Brain microvascular endothelial cell (primary cell): ENCODE results near the gene ELP1.

Experiments
- DNase-seq: peaks from one replicate; pipeline ENCODE4 v3.0.0-alpha.2; 2020
- H3K27ac ChIP-seq: fragments of 250-450 bp; sonication (Bioruptor Pico); 2 replicates; pipeline ENCODE4 v1.5.1; 2020; ENCODE audit warnings: mild to moderate bottlenecking, moderate library complexity
- H3K27me3 ChIP-seq: fragments of 250-450 bp; sonication (Bioruptor Pico); replicated peaks from 2 replicates; pipeline ENCODE4 v1.5.1; 2020; ENCODE audit warnings: mild to moderate bottlenecking
- H3K36me3 ChIP-seq: fragments of 250-450 bp; sonication (Bioruptor Pico); replicated peaks from 2 replicates; pipeline ENCODE4 v1.5.1; 2020; ENCODE audit warnings: mild to moderate bottlenecking
- H3K4me3 ChIP-seq: 2 replicates; pipeline ENCODE4 v1.5.1; 2011; ENCODE audit warnings: low read depth, mild to moderate bottlenecking, control low read depth, low read length, moderate library complexity
- CTCF ChIP-seq: IDR thresholded peaks from 2 replicates; pipeline ENCODE4 v1.5.1; 2011; ENCODE audit warnings: low read depth, mild to moderate bottlenecking, moderate library complexity, low read length, control low read depth, inconsistent platforms; ENCODE audit errors: missing control alignments
- in situ Hi-C: cut with HindIII; loops from 2 replicates; pipeline ENCODE4 v1.10.0; 2017; ENCODE audit warnings: low sequenced_read_pairs, low pct_ligation_motif_present

Gene ELP1

GRCh38 chr9:108836781-108837180 is 97.1 kb downstream of the ELP1 start:
- in situ Hi-C loops = no loop called here
- no peaks in the 10 kb centered on the region for H3K36me3 ChIP-seq
- no peak for DNase-seq
- no peak for TF ChIP-seq CTCF
- no peaks in the 10 kb centered on the region for H3K27me3 ChIP-seq
- no peak overlapping the region for H3K27ac ChIP-seq
- no peak overlapping the region for H3K4me3 ChIP-seq

GRCh38 chr9:108836319-108836718 is 97.6 kb downstream of the ELP1 start:
- in situ Hi-C loops = no loop called here
- Histone ChIP-seq H3K36me3 (no peaks in the 10 kb centered on the region), H3K27me3 (no peaks in the 10 kb centered on the region), H3K4me3 (no peak overlapping the region), H3K27ac (no peak overlapping the region)
- no peak for DNase-seq
- TF ChIP-seq CTCF = no peak

GRCh38 chr9:108835831-108836230 is 98.1 kb downstream of the ELP1 start:
- Histone ChIP-seq H3K4me3 (no peak overlapping the region), H3K36me3 (no peaks in the 10 kb centered on the region), H3K27ac (no peak overlapping the region), H3K27me3 (no peaks in the 10 kb centered on the region)
- no peak for DNase-seq
- in situ Hi-C loops = no loop called here
- no peak for TF ChIP-seq CTCF

GRCh38 chr9:108834959-108835665 is 98.8 kb downstream of the ELP1 start:
- no peak overlapping the region for H3K27ac ChIP-seq
- in situ Hi-C loops = no loop called here
- no peak for DNase-seq
- no peaks in the 10 kb centered on the region for H3K27me3 ChIP-seq
- H3K36me3 ChIP-seq = no peaks in the 10 kb centered on the region
- no peak for TF ChIP-seq CTCF
- H3K4me3 ChIP-seq = no peak overlapping the region

DNA sequence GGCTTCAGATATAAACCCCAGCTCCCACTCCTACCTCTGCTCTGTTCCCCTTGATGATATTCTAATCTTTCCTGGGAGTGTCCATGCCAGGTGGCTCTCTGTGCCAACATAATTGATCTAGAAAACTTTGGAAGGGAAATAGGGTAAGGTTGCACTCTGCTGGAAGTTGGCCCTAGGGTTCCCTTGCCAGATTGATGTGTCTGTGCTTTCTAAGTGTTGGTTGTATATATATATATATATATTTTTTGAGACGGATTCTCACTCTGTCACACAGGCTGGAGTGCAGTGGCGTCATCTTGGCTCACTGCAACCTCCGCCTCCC is 101.8 kb downstream of the ELP1 start:
- Histone ChIP-seq H3K27ac (no peak overlapping the region), H3K4me3 (no peak overlapping the region), H3K27me3 (no peaks in the 10 kb centered on the region), H3K36me3 (no peaks in the 10 kb centered on the region)
- TF ChIP-seq CTCF = no peak
- no peak for DNase-seq
- in situ Hi-C loops = no loop called here
